Hepatocyte (in vitro differentiated cells): ENCODE measurements around the gene PHACTR1. TPM values are rescaled to one million over a fixed set of nuclear protein-coding genes. Genes with fewer than 3 reads are reported as not detected.
A peak's percentile ranks its signal among the peaks of the same experiment; 100 is the strongest.

Source experiments
- DNase-seq: peaks from one replicate; pipeline ENCODE4 v3.0.0-alpha.2; 2016; ENCODE audit warnings: low spot score
- H2AFZ ChIP-seq: fragments of 200-600 bp; sonication (generic); 2 replicates; pipeline ENCODE4 v1.6.0; 2016; ENCODE audit warnings: antibody characterized with exemption, mild to moderate bottlenecking
- H3K27ac ChIP-seq: fragments of 200-600 bp; sonication (generic); 2 replicates; pipeline ENCODE4 v1.5.1; 2016; ENCODE audit warnings: mild to moderate bottlenecking
- H3K27me3 ChIP-seq: fragments of 200-600 bp; sonication (generic); 2 replicates; pipeline ENCODE4 v1.6.1; 2016
- H3K36me3 ChIP-seq: fragments of 200-600 bp; sonication (generic); replicated peaks from 2 replicates; pipeline ENCODE4 v1.5.1; 2016; ENCODE audit warnings: low read depth; ENCODE audit not compliant: insufficient read depth
- H3K4me1 ChIP-seq: fragments of 200-600 bp; sonication (generic); 2 replicates; pipeline ENCODE4 v1.5.1; 2016; ENCODE audit warnings: mild to moderate bottlenecking, moderate library complexity; ENCODE audit not compliant: insufficient read depth
- H3K4me2 ChIP-seq: fragments of 200-600 bp; sonication (generic); 2 replicates; pipeline ENCODE4 v1.6.0; 2016
- H3K4me3 ChIP-seq: fragments of 200-600 bp; sonication (generic); 2 replicates; pipeline ENCODE4 v1.5.1; 2016; ENCODE audit warnings: mild to moderate bottlenecking
- H3K79me2 ChIP-seq: fragments of 200-600 bp; sonication (generic); 2 replicates; pipeline ENCODE4 v1.6.0; 2017; ENCODE audit warnings: mild to moderate bottlenecking
- H3K9me2 ChIP-seq: fragments of 200-600 bp; sonication (generic); replicated peaks from 2 replicates; pipeline ENCODE4 v1.6.0; 2017; ENCODE audit warnings: mild to moderate bottlenecking; ENCODE audit not compliant: insufficient read depth
- H3K9me3 ChIP-seq: fragments of 200-600 bp; sonication (generic); 2 replicates; pipeline ENCODE4 v1.5.1; 2016; ENCODE audit warnings: low read depth, mild to moderate bottlenecking
- H4K20me1 ChIP-seq: fragments of 200-600 bp; sonication (generic); 2 replicates; pipeline ENCODE4 v1.6.0; 2016; ENCODE audit warnings: mild to moderate bottlenecking; ENCODE audit not compliant: insufficient read depth, poor library complexity, severe bottlenecking
- EZH2 ChIP-seq: fragments of 200-600 bp; sonication (generic); IDR thresholded peaks from 2 replicates; pipeline ENCODE4 v1.6.1; 2016; ENCODE audit warnings: antibody characterized with exemption, mild to moderate bottlenecking, borderline replicate concordance
- EZH2phosphoT487 ChIP-seq: fragments of 200-600 bp; sonication (generic); IDR thresholded peaks from one replicate; pipeline ENCODE4 v1.6.1; 2018; ENCODE audit warnings: antibody characterized with exemption, mild to moderate bottlenecking, low read depth, moderate library complexity; ENCODE audit not compliant: unreplicated experiment, severe bottlenecking
- WGBS: methylation state at CpG from one replicate; pipeline ENCODE4 v1.1.6; 2016; ENCODE audit warnings: low lambda C conversion rate; ENCODE audit errors: missing lambda C conversion rate; 5-methylcytosine and 5-hydroxymethylcytosine counted together
- polyA plus RNA-seq: library from polyadenylated mRNA; unstranded; fragments of >200 nt; fragmentation: Nextera tagmentation; extraction: Ambion mirVana; gene quantifications from 2 replicates; pipeline ENCODE4 v1.2.1, GENCODE V29; 2016
- total RNA-seq: library from RNA; depleted of rRNA; stranded (reverse); fragments of >200 nt; gene quantifications from 2 replicates; pipeline ENCODE4 v1.2.3, GENCODE V29; 2014
- TF ChIP-seq, protein P1 (sequence below): fragments of 200-600 bp; sonication (generic); IDR thresholded peaks from 2 replicates; pipeline ENCODE4 v1.5.1; 2016; ENCODE audit warnings: antibody characterized with exemption, mild to moderate bottlenecking; ENCODE audit not compliant: poor library complexity

The PHACTR1 gene
- total and polyA plus RNA-seq, 2 experiments from 2014 or later: 3.0 to 4.3 TPM

DNA sequence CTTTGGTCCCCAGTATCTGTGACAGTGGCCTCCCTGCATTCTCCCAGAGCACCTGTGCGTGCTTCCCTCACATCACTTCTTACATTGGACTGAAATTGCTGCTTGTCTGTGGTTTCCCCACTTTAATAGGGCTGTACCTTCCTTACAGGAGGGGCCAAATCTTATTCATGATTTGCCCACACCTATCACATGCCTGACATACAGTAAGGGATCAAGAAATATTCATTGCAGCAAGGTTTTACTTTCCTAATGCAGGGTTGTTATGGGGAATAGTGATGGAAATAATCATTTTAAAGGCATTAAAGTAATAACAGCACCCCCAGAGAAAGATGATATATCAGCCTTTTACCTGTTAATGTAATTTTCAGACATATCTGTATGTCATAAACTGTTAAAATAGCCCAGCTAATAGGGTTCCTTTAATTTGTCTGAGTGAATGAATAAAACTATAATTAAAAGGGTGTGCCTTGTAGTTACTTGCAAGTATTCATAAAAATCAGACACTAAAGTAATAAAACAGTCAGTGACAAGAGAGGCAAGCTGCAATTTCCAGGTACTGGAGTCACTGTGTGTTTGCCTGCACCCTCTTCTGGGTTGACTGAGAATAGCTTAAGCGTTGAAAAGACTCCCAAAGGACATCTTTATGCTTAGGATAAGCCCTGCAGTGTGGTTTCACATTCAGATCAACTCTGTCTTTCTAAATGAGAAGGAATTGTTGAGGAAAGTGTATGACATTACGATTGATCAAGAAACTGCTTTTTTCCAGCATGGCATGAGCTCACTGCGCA lies 182.7 kb downstream of the PHACTR1 start:
- Histone ChIP-seq H3K9me2 (no peaks in the 10 kb centered on the region), H3K36me3 (no peaks in the 10 kb centered on the region), H3K27me3 (peaks cover 5% of the 10 kb centered on the region), H3K4me2 (no peak overlapping the region), H4K20me1 (no peaks in the 10 kb centered on the region), H3K4me3 (no peak overlapping the region), H3K79me2 (no peaks in the 10 kb centered on the region), H3K27ac (no peak overlapping the region), H3K9me3 (no peaks in the 10 kb centered on the region), H2AFZ (no peak overlapping the region), H3K4me1 (no peaks in the 10 kb centered on the region)
- TF ChIP-seq EZH2: no peak
- TF ChIP-seq, protein P1, sequence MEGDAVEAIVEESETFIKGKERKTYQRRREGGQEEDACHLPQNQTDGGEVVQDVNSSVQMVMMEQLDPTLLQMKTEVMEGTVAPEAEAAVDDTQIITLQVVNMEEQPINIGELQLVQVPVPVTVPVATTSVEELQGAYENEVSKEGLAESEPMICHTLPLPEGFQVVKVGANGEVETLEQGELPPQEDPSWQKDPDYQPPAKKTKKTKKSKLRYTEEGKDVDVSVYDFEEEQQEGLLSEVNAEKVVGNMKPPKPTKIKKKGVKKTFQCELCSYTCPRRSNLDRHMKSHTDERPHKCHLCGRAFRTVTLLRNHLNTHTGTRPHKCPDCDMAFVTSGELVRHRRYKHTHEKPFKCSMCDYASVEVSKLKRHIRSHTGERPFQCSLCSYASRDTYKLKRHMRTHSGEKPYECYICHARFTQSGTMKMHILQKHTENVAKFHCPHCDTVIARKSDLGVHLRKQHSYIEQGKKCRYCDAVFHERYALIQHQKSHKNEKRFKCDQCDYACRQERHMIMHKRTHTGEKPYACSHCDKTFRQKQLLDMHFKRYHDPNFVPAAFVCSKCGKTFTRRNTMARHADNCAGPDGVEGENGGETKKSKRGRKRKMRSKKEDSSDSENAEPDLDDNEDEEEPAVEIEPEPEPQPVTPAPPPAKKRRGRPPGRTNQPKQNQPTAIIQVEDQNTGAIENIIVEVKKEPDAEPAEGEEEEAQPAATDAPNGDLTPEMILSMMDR: peak; percentile 24
- WGBS: 81% methylated on average over 4 of the region's 4 CpGs
- DNase-seq: peak; percentile 13

DNA sequence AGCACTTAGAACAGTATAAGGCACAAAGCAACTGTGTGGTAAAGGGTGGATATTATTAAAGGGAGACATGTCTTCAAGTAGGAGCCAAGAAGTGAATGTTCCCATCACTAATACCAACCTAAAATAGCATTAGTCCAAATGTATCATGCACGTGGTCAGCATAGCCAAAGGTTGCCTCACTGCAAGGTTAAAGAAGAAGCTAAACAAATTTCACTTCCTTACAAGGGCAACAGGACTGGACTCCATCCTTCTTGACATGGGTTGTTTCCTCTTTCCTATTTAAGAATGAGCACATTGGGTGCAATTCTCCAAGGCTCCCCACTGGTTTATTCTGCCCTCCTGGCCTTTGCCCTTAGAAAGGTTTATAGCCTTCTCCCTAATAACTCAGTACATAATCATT lies 186.7 kb downstream of the PHACTR1 start:
- Histone ChIP-seq H3K9me2 (no peaks in the 10 kb centered on the region), H3K27me3 (peaks cover 5% of the 10 kb centered on the region), H3K4me2 (no peak overlapping the region), H3K4me1 (no peaks in the 10 kb centered on the region), H4K20me1 (no peaks in the 10 kb centered on the region), H2AFZ (no peak overlapping the region), H3K9me3 (no peaks in the 10 kb centered on the region), H3K4me3 (no peak overlapping the region), H3K27ac (no peak overlapping the region), H3K79me2 (no peaks in the 10 kb centered on the region), H3K36me3 (no peaks in the 10 kb centered on the region)
- 65% methylated on average over 1 of the region's 1 CpG for WGBS
- TF ChIP-seq, protein P1: no peak
- TF ChIP-seq EZH2 (no peak), EZH2phosphoT487 (no peak)
- no peak for DNase-seq

DNA sequence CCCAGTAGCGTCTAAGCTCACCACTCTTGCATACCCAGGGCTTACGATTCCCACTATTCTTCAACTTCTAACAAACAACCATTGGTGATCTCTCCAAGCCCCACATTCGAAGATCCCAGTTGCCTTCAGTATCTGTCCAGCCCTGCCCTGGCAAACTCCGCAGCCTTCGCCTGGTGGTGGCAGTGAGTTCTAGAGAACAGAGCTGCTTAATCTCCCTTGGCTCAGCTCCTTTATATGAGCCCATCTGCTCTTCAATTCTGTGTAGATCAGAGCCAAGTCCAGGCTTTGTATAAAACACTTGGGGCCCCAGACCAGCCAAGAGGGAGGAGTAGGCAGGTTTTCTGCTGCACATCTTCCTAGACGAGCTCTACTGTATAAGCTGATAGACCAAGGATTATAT lies 193.3 kb downstream of the PHACTR1 start:
- DNase-seq: peak; percentile 9
- H2AFZ ChIP-seq: no peak overlapping the region
- H3K4me1 ChIP-seq: no peaks in the 10 kb centered on the region
- no peaks in the 10 kb centered on the region for H3K9me3 ChIP-seq
- no peaks in the 10 kb centered on the region for H4K20me1 ChIP-seq
- WGBS: 87% methylated on average over 6 of the region's 6 CpGs
- no peak overlapping the region for H3K27ac ChIP-seq
- H3K9me2 ChIP-seq: no peaks in the 10 kb centered on the region
- no peaks in the 10 kb centered on the region for H3K36me3 ChIP-seq
- no peaks in the 10 kb centered on the region for H3K27me3 ChIP-seq
- no peak overlapping the region for H3K4me2 ChIP-seq
- no peak overlapping the region for H3K4me3 ChIP-seq
- TF ChIP-seq, protein P1: no peak
- TF ChIP-seq EZH2phosphoT487 (no peak), EZH2 (no peak)
- no peaks in the 10 kb centered on the region for H3K79me2 ChIP-seq
